ENCODE results near the gene ZCCHC7. TPM values are rescaled to one million over a fixed set of nuclear protein-coding genes. Genes with fewer than 3 reads are reported as not detected.

ZCCHC7 gene
- polyA plus RNA-seq, 3 donors: 8.7 to 12.9 (median 12.5) TPM

GRCh38 chr9:37301042-37301853, 180.9 kb downstream of the ZCCHC7 start:
- Mint-ChIP-seq H3K4me3 (no peak overlapping the region), H3K27me3 (ENCODE audit: low read depth in 3 of 3) (peaks cover 0 to 2% (median 2%) of the 10 kb centered on the region in 3 donors), H3K36me3 (peaks cover 21 to 23% of the 10 kb centered on the region in 2 donors), H3K9me3 (no peaks in the 10 kb centered on the region), H3K4me1 (peaks cover 10% of the 10 kb centered on the region), H3K27ac (no peak overlapping the region)
- DNase-seq: no peak
- Histone ChIP-seq H3K36me3 (replicated peaks in 1 of 2; ENCODE audit: control insufficient read depth in 1 of 2, insufficient read depth in 2 of 2, low read length in 2 of 2) (peaks cover 8 to 20% of the 10 kb centered on the region in 2 donors), H3K27me3 (ENCODE audit: control insufficient read depth in 2 of 2, insufficient read depth in 2 of 2, low read length in 2 of 2) (no peaks in the 10 kb centered on the region), H2AFZ (ENCODE audit: insufficient read depth, low read depth, low read length, poor library complexity, severe bottlenecking) (no peak overlapping the region), H3K79me2 (ENCODE audit: insufficient read depth, low read length) (no peaks in the 10 kb centered on the region), H3K4me2 (replicated peaks; ENCODE audit: extremely low read depth, low read length, poor library complexity, severe bottlenecking) (no peak overlapping the region), H3K9me3 (replicated peaks in 1 of 2; ENCODE audit: control insufficient read depth in 1 of 2, insufficient read depth in 1 of 2, low read length in 2 of 2) (no peaks in the 10 kb centered on the region), H4K20me1 (ENCODE audit: insufficient read depth, low read length) (no peaks in the 10 kb centered on the region), H3K27ac (ENCODE audit: low read depth in 1 of 2, low read length in 2 of 2) (no peak overlapping the region), H3K4me1 (ENCODE audit: control insufficient read depth in 1 of 2, insufficient read depth in 2 of 2, low read length in 2 of 2) (no peaks in the 10 kb centered on the region), H3K9ac (ENCODE audit: insufficient read depth, low read length, poor library complexity, severe bottlenecking) (no peak overlapping the region), H3K4me3 (replicated peaks in 1 of 3; ENCODE audit: low read depth in 2 of 3, low read length in 3 of 3) (no peak overlapping the region)
- intact Hi-C loops (cut with micrococcal nuclease): no loop called here
- TF ChIP-seq CTCF (IDR thresholded peaks at IDR 0.05): no peak
- no CpG with 5 or more reads among the region's 2 CpGs for WGBS (ENCODE audit: insufficient coverage)

GRCh38 chr9:37301854-37302172, 181.4 kb downstream of the ZCCHC7 start:
- Histone ChIP-seq H3K27ac (ENCODE audit: low read depth in 1 of 2, low read length in 2 of 2) (no peak overlapping the region), H3K4me1 (ENCODE audit: control insufficient read depth in 1 of 2, insufficient read depth in 2 of 2, low read length in 2 of 2) (no peaks in the 10 kb centered on the region), H3K79me2 (ENCODE audit: insufficient read depth, low read length) (no peaks in the 10 kb centered on the region), H4K20me1 (ENCODE audit: insufficient read depth, low read length) (no peaks in the 10 kb centered on the region), H3K9ac (ENCODE audit: insufficient read depth, low read length, poor library complexity, severe bottlenecking) (no peak overlapping the region), H2AFZ (ENCODE audit: insufficient read depth, low read depth, low read length, poor library complexity, severe bottlenecking) (no peak overlapping the region), H3K27me3 (ENCODE audit: control insufficient read depth in 2 of 2, insufficient read depth in 2 of 2, low read length in 2 of 2) (no peaks in the 10 kb centered on the region), H3K9me3 (replicated peaks in 1 of 2; ENCODE audit: control insufficient read depth in 1 of 2, insufficient read depth in 1 of 2, low read length in 2 of 2) (no peaks in the 10 kb centered on the region), H3K4me2 (replicated peaks; ENCODE audit: extremely low read depth, low read length, poor library complexity, severe bottlenecking) (no peak overlapping the region), H3K36me3 (replicated peaks in 1 of 2; ENCODE audit: control insufficient read depth in 1 of 2, insufficient read depth in 2 of 2, low read length in 2 of 2) (peaks cover 8 to 20% of the 10 kb centered on the region in 2 donors), H3K4me3 (replicated peaks in 1 of 3; ENCODE audit: low read depth in 2 of 3, low read length in 3 of 3) (no peak overlapping the region)
- DNase-seq: no peak
- peaks cover 0 to 2% (median 0%) of the 10 kb centered on the region in 3 donors for H3K27me3 Mint-ChIP-seq (ENCODE audit: low read depth in 3 of 3)
- no peak for TF ChIP-seq CTCF (IDR thresholded peaks at IDR 0.05)
- intact Hi-C loops (cut with micrococcal nuclease): no loop called here
- peaks cover 21 to 23% of the 10 kb centered on the region in 2 donors for H3K36me3 Mint-ChIP-seq
- H3K27ac Mint-ChIP-seq: no peak overlapping the region
- H3K9me3 Mint-ChIP-seq: no peaks in the 10 kb centered on the region
- H3K4me3 Mint-ChIP-seq: no peak overlapping the region
- H3K4me1 Mint-ChIP-seq: peaks cover 10% of the 10 kb centered on the region
- WGBS (ENCODE audit: insufficient coverage): no CpG with 5 or more reads among the region's 1 CpG
